DND-41 (cell line): Measurements from ENCODE around the gene MAB21L4.

Experiments used
- ATAC-seq: fragments of 200-7000 bp; cut with Tn5 transposase; 3 replicates; pipeline ENCODE4 v1.9.1; 2021; ENCODE audit warnings: low read depth; ENCODE audit not compliant: insufficient read depth
- DNase-seq: peaks from one replicate; pipeline ENCODE4 v3.0.0-alpha.2; 2020
- H2AFZ ChIP-seq: 2 replicates; pipeline ENCODE4 v1.6.0; 2012; ENCODE audit warnings: low read depth, low read length
- H3K27ac ChIP-seq: 2 replicates; pipeline ENCODE4 v1.5.1; 2012; ENCODE audit warnings: low read length, inconsistent platforms
- H3K27me3 ChIP-seq: fragments of 200-600 bp; sonication (generic); 2 replicates; pipeline ENCODE4 v1.6.0; 2012; ENCODE audit warnings: low read length, mild to moderate bottlenecking, inconsistent platforms; ENCODE audit not compliant: insufficient read depth, poor library complexity
- H3K36me3 ChIP-seq: 2 replicates; pipeline ENCODE4 v1.5.1; 2012; ENCODE audit warnings: low read length, inconsistent platforms; ENCODE audit not compliant: insufficient read depth
- H3K4me1 ChIP-seq: 2 replicates; pipeline ENCODE4 v1.5.1; 2012; ENCODE audit warnings: mild to moderate bottlenecking, low read length; ENCODE audit not compliant: insufficient read depth
- H3K4me2 ChIP-seq: 2 replicates; pipeline ENCODE4 v1.6.0; 2012; ENCODE audit warnings: mild to moderate bottlenecking, moderate library complexity, low read length, inconsistent platforms; ENCODE audit not compliant: insufficient read depth
- H3K4me3 ChIP-seq, 2 experiments: fragments of 200-600 bp in 1 of 2; shearing (Covaris generic) in 1 of 2; 2 replicates each; pipeline ENCODE4 v1.5.1; 2012 to 2016; ENCODE audit warnings: inconsistent platforms in 2 of 2, low read length in 2 of 2, mild to moderate bottlenecking in 2 of 2, low read depth in 1 of 2, moderate library complexity in 1 of 2
- H3K79me2 ChIP-seq: 2 replicates; pipeline ENCODE4 v1.6.0; 2012; ENCODE audit warnings: low read length, inconsistent platforms; ENCODE audit not compliant: insufficient read depth
- H3K9ac ChIP-seq: 2 replicates; pipeline ENCODE4 v1.6.0; 2012; ENCODE audit warnings: low read depth, mild to moderate bottlenecking, inconsistent platforms, low read length, moderate library complexity
- H3K9me3 ChIP-seq: 2 replicates; pipeline ENCODE4 v1.5.1; 2012; ENCODE audit warnings: low read length, moderate library complexity, mild to moderate bottlenecking, inconsistent platforms; ENCODE audit not compliant: insufficient read depth, severe bottlenecking
- H4K20me1 ChIP-seq: 2 replicates; pipeline ENCODE4 v1.6.0; 2012; ENCODE audit warnings: low read length; ENCODE audit not compliant: insufficient read depth
- EZH2 ChIP-seq: IDR thresholded peaks from 3 replicates; pipeline ENCODE4 v1.6.1; 2012; ENCODE audit warnings: borderline replicate concordance, low read depth, mild to moderate bottlenecking, moderate library complexity, low read length, inconsistent platforms; ENCODE audit not compliant: severe bottlenecking
- TF ChIP-seq, protein P1 (sequence below): IDR thresholded peaks from 2 replicates; pipeline ENCODE4 v1.5.1; 2012; ENCODE audit warnings: borderline replicate concordance, low read length, moderate library complexity, mild to moderate bottlenecking; ENCODE audit not compliant: poor library complexity, severe bottlenecking; ENCODE audit errors: extremely low read depth

MAB21L4 gene

DNA sequence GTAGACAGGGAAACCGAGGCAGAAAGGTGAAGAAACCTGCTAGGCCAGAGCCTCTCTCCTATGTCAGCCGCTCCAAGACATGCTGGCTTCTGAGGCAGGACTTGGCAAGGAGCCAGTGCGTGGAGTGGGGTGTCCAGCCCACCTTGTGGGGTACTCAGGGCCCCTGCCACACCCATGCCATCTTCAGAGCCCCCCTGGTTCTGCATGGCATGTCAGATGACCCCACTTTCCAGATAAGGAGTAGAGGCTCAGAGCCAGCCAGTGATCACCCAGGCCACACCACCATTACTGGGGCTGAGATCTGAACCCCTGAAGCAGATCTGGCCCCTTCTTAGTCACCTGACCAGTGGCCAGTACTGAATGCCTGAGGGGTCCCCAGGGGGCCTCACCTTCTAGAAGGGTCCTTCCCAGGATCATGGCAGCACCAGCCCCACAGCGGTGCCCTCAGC is 24.9 kb upstream of the MAB21L4 start:
- Histone ChIP-seq H3K9ac (no peak overlapping the region), H3K27ac (no peak overlapping the region), H3K36me3 (no peaks in the 10 kb centered on the region), H3K9me3 (no peaks in the 10 kb centered on the region), H3K27me3 (no peaks in the 10 kb centered on the region), H2AFZ (no peak overlapping the region), H4K20me1 (peaks cover 2% of the 10 kb centered on the region; the same call in 1 of the 2 replicates), H3K79me2 (no peaks in the 10 kb centered on the region), H3K4me2 (no peak overlapping the region), H3K4me3 (no peak overlapping the region), H3K4me1 (no peaks in the 10 kb centered on the region)
- ATAC-seq = no peak
- DNase-seq = no peak
- no peak for TF ChIP-seq EZH2
- TF ChIP-seq, protein P1, sequence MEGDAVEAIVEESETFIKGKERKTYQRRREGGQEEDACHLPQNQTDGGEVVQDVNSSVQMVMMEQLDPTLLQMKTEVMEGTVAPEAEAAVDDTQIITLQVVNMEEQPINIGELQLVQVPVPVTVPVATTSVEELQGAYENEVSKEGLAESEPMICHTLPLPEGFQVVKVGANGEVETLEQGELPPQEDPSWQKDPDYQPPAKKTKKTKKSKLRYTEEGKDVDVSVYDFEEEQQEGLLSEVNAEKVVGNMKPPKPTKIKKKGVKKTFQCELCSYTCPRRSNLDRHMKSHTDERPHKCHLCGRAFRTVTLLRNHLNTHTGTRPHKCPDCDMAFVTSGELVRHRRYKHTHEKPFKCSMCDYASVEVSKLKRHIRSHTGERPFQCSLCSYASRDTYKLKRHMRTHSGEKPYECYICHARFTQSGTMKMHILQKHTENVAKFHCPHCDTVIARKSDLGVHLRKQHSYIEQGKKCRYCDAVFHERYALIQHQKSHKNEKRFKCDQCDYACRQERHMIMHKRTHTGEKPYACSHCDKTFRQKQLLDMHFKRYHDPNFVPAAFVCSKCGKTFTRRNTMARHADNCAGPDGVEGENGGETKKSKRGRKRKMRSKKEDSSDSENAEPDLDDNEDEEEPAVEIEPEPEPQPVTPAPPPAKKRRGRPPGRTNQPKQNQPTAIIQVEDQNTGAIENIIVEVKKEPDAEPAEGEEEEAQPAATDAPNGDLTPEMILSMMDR = no peak

GRCh38 chr2:240919786-240920782 is 24.1 kb upstream of the MAB21L4 start:
- no peak overlapping the region for H2AFZ ChIP-seq
- no peaks in the 10 kb centered on the region; the same call in 1 of the 2 replicates for H4K20me1 ChIP-seq
- H3K79me2 ChIP-seq = no peaks in the 10 kb centered on the region
- no peak for ATAC-seq
- H3K27ac ChIP-seq = no peak overlapping the region
- H3K9me3 ChIP-seq = no peaks in the 10 kb centered on the region
- no peaks in the 10 kb centered on the region for H3K4me1 ChIP-seq
- H3K36me3 ChIP-seq = no peaks in the 10 kb centered on the region
- H3K4me2 ChIP-seq = no peak overlapping the region
- no peak for DNase-seq
- TF ChIP-seq, protein P1 = no peak
- no peak for TF ChIP-seq EZH2
- no peak overlapping the region for H3K9ac ChIP-seq
- no peaks in the 10 kb centered on the region for H3K27me3 ChIP-seq
- no peak overlapping the region for H3K4me3 ChIP-seq

GRCh38 chr2:240919161-240919781 is 23.3 kb upstream of the MAB21L4 start:
- Histone ChIP-seq H2AFZ (no peak overlapping the region), H3K79me2 (no peaks in the 10 kb centered on the region), H3K4me3 (no peak overlapping the region), H3K36me3 (no peaks in the 10 kb centered on the region), H3K9ac (no peak overlapping the region), H3K4me2 (no peak overlapping the region), H3K27me3 (no peaks in the 10 kb centered on the region), H4K20me1 (no peaks in the 10 kb centered on the region; the same call in 1 of the 2 replicates), H3K4me1 (no peaks in the 10 kb centered on the region), H3K27ac (no peak overlapping the region), H3K9me3 (no peaks in the 10 kb centered on the region)
- DNase-seq = no peak
- TF ChIP-seq EZH2 = no peak
- TF ChIP-seq, protein P1 = no peak
- ATAC-seq = no peak
